ENCODE data around the gene SIAH3. TPM values are rescaled to one million over a fixed set of nuclear protein-coding genes. Genes with fewer than 3 reads are reported as not detected.

The SIAH3 gene
- total and polyA plus RNA-seq, 4 donors = 0.09 to 0.13 TPM; not detected in 2

DNA sequence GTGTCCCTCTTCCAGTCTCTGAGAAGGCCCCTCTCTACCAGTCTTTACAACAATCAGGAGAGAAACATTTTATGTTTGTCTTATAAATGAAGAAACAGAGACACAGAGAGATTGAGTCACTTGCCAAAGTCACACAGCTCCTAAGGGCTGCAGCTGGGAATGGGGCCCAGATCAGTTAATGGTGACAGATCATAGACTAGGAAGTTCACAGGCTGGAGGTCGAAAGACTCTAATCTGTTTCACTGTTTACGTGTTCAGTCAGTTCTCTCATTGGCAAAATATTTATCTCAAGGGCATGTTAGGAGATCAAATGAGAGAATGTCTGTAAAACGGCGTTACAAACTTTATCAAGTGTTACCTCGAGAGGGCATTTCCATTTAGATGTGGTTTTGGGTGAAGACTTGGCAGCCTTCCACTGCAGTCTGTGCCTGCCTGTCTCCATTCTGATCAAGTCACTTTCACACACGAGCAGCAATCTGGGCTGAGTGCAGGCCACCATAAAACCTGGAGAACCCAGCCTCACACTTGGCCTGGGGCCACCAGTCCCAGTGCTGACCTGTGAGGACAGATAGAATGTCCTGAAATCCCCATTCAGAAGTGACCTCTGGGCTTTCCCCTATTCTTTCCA lies 65.1 kb downstream of the SIAH3 start:
- Histone ChIP-seq H3K27ac (ENCODE audit: low read depth in 1 of 2, low read length in 2 of 2) (no peak overlapping the region), H3K9me3 (ENCODE audit: control insufficient read depth, low read length) (no peaks in the 10 kb centered on the region), H3K36me3 (ENCODE audit: control insufficient read depth in 1 of 2, insufficient read depth in 2 of 2, low read length in 1 of 2) (no peaks in the 10 kb centered on the region), H3K4me1 (ENCODE audit: control insufficient read depth in 1 of 2, insufficient read depth in 2 of 2, low read length in 2 of 2) (no peaks in the 10 kb centered on the region), H3K27me3 (ENCODE audit: control insufficient read depth in 1 of 2, insufficient read depth in 2 of 2, low read length in 1 of 2) (no peaks in the 10 kb centered on the region), H3K4me3 (ENCODE audit: low read length in 2 of 2) (no peak overlapping the region)
- no peak for ATAC-seq (ENCODE audit: low FRiP score)
- no peak for DNase-seq
- 26 to 37% methylated on average over 6 of the region's 6 CpGs for WGBS, 2 donors
- intact Hi-C loops (cut with DNase I) = no loop called here

DNA sequence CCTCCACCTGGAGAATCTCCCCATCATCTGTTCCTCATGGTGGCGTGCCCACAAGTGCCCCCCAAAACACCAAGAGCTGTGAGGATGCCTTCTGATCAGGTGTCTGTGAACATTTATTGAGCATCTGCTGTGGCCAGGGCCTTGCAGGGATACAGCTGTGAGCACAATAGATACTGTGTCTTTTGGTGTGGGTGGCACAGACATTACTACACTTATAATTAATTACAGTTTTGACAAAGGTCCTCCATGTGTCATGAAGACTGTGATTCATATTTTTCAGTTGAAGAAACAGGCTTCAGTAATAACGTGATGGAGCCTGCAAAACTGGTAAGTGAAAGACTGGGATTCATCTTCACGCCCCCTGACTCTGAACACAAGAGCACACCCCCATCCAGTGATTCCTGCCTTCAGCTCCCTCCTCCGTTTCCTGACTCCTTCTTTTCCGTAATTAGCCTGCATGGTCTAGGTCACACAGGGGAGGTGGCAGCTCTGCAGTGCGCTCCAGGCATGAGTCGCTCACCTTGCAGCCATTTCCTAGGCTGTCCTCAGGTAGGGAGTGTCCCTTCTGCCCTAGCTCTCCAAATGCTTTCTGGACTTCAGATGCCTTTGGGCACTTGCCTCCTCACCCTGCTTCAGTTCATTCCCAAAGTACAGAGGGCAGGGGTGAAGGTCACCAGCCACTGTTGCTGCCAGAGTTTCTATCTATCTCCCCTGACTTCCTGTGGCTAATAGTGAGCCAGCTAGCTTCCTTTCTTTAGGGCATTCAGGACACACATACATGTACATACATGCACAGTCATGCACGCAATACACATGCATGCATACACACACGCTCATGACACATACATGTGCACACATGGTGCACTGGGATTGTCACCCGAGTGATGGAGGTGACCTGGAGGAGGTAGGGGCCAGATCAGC lies 66.5 kb downstream of the SIAH3 start:
- Histone ChIP-seq H3K27me3 (ENCODE audit: control insufficient read depth in 1 of 2, insufficient read depth in 2 of 2, low read length in 1 of 2) (no peaks in the 10 kb centered on the region), H3K27ac (ENCODE audit: low read depth in 1 of 2, low read length in 2 of 2) (no peak overlapping the region), H3K36me3 (ENCODE audit: control insufficient read depth in 1 of 2, insufficient read depth in 2 of 2, low read length in 1 of 2) (no peaks in the 10 kb centered on the region), H3K9me3 (ENCODE audit: control insufficient read depth, low read length) (no peaks in the 10 kb centered on the region), H3K4me3 (ENCODE audit: low read length in 2 of 2) (no peak overlapping the region), H3K4me1 (ENCODE audit: control insufficient read depth in 1 of 2, insufficient read depth in 2 of 2, low read length in 2 of 2) (no peaks in the 10 kb centered on the region)
- intact Hi-C loops (cut with DNase I) = no loop called here
- ATAC-seq (ENCODE audit: low FRiP score) (no peak), DNase-seq (no peak)
- WGBS, 2 donors = 74 to 77% methylated on average over 10 of the region's 10 CpGs

DNA sequence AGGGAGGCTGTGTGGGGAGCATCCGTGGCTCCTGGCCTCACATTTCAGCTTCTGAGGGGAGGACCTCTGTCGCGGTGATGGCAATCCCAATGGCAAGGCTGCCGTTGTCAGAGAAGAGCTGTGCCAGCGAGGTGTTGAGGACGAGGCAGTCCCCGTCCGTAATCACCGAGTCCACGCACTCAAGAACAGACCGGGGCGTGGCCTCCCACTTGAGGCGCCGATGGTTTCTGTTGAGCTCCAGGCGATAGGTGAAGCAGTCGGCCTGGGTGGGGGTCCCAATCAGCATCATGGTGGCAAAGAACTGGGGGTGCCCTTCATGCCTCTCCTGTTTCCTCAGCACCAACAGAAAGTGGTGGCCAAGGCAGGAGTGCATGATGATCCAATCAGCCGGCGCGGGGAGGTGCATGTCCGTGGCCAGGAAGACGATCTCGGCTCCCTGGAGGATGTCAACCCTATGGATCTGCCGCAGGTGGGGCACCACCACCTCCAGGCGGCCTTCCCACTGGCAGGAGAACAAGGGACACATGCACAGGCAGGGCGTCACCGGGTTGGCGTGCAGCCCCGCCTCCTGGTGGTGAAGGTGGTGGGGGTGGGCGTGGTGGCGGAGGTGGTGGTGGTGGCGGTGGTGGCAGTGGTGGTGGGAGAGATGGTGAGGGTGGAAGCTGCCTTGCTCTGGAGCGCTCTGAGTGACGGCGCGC lies 68.1 kb downstream of the SIAH3 start:
- Histone ChIP-seq H3K27ac (ENCODE audit: low read depth in 1 of 2, low read length in 2 of 2) (no peak overlapping the region), H3K4me3 (ENCODE audit: low read length in 2 of 2) (no peak overlapping the region), H3K4me1 (ENCODE audit: control insufficient read depth in 1 of 2, insufficient read depth in 2 of 2, low read length in 2 of 2) (no peaks in the 10 kb centered on the region), H3K9me3 (ENCODE audit: control insufficient read depth, low read length) (no peaks in the 10 kb centered on the region), H3K27me3 (ENCODE audit: control insufficient read depth in 1 of 2, insufficient read depth in 2 of 2, low read length in 1 of 2) (no peaks in the 10 kb centered on the region), H3K36me3 (ENCODE audit: control insufficient read depth in 1 of 2, insufficient read depth in 2 of 2, low read length in 1 of 2) (no peaks in the 10 kb centered on the region)
- WGBS, 2 donors = 97% methylated on average over 35 of the region's 35 CpGs
- ATAC-seq (ENCODE audit: low FRiP score) = no peak
- DNase-seq = no peak
- intact Hi-C loops (cut with DNase I) = no loop called here

DNA sequence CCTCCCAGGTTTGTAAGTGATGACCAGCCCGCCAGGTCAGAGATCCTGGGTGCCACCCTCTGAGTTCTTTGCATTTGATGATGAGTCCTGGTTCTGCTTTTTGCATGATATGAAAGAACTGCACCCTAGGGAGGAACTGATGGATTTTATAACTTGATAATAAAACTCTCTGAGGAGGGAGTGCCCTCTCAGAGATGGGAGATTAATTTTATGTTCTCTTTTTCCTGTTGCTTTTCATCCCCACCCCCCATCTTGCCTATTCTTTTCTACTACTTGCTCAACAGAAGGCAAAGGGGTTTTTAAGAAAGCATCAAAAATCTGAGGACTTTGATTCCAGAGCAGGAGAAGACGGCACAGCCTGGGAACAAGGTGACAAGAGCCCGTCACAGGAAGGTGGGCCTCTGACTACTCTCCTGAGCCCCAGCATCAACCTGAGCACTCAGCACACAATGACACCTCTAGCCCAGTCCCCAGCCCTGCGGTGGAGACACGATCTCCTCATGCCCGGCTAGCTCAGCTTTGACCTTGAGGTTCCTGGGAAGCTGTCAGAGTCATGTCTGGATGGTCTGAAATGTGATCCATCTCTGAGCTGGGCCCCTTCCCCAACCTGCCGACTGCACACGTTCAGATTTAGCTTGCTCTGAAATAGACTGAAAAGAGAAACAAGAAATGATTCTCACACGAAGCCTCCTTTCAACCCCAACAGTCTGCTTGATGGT lies 69.1 kb downstream of the SIAH3 start:
- Histone ChIP-seq H3K27me3 (ENCODE audit: control insufficient read depth in 1 of 2, insufficient read depth in 2 of 2, low read length in 1 of 2) (no peaks in the 10 kb centered on the region), H3K4me1 (ENCODE audit: control insufficient read depth in 1 of 2, insufficient read depth in 2 of 2, low read length in 2 of 2) (no peaks in the 10 kb centered on the region), H3K4me3 (ENCODE audit: low read length in 2 of 2) (no peak overlapping the region), H3K27ac (ENCODE audit: low read depth in 1 of 2, low read length in 2 of 2) (no peak overlapping the region), H3K9me3 (ENCODE audit: control insufficient read depth, low read length) (no peaks in the 10 kb centered on the region), H3K36me3 (ENCODE audit: control insufficient read depth in 1 of 2, insufficient read depth in 2 of 2, low read length in 1 of 2) (no peaks in the 10 kb centered on the region)
- no peak for ATAC-seq (ENCODE audit: low FRiP score)
- WGBS, 2 donors = 60 to 62% methylated on average over 9 of the region's 9 CpGs
- DNase-seq = no peak
- intact Hi-C loops (cut with DNase I) = no loop called here

DNA sequence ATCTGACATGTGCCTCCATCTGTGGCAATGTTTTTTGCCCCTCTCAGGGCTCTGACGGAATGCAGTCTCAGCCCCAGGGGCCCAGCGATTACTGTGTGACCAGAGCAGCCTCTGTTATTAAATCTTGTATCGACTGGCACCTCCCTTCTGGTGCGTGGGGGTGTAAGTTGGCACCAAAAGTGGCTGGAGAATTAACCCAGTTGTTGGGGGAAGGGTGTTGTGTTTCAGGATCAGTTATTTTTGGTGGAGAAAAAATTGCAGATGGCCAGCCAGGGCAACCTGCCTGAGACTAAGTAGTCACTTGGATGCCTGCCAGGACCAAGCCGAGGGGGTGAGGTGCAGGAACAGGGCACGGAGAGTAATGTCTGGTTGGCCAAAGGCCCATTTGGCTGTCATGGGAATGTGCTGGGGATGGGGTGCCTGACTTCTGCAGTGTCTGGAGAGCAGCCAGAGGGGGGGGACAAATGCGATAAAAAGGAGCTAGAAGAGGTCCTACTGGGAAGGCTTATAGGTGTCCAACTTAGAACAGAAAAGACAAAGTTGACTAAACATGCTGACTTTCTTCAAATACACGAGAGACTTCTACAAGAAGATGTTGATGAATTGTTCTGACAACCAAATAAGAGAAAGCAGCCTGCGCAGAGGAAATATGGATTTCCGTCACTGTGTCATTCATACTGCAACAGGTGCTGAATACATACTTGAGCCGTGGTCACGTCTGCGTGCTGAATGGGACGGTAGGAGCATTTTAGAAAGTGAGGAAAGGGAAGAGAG lies 69.8 kb downstream of the SIAH3 start:
- Histone ChIP-seq H3K36me3 (ENCODE audit: control insufficient read depth in 1 of 2, insufficient read depth in 2 of 2, low read length in 1 of 2) (no peaks in the 10 kb centered on the region), H3K27me3 (ENCODE audit: control insufficient read depth in 1 of 2, insufficient read depth in 2 of 2, low read length in 1 of 2) (no peaks in the 10 kb centered on the region), H3K27ac (ENCODE audit: low read depth in 1 of 2, low read length in 2 of 2) (no peak overlapping the region), H3K4me1 (ENCODE audit: control insufficient read depth in 1 of 2, insufficient read depth in 2 of 2, low read length in 2 of 2) (no peaks in the 10 kb centered on the region), H3K4me3 (ENCODE audit: low read length in 2 of 2) (no peak overlapping the region), H3K9me3 (ENCODE audit: control insufficient read depth, low read length) (no peaks in the 10 kb centered on the region)
- DNase-seq (peak in 1 of 2 donors; percentile 80), ATAC-seq (ENCODE audit: low FRiP score) (no peak)
- WGBS, 2 donors = 7 to 11% methylated on average over 14 of the region's 14 CpGs
- intact Hi-C loops (cut with DNase I) = no loop called here

DNA sequence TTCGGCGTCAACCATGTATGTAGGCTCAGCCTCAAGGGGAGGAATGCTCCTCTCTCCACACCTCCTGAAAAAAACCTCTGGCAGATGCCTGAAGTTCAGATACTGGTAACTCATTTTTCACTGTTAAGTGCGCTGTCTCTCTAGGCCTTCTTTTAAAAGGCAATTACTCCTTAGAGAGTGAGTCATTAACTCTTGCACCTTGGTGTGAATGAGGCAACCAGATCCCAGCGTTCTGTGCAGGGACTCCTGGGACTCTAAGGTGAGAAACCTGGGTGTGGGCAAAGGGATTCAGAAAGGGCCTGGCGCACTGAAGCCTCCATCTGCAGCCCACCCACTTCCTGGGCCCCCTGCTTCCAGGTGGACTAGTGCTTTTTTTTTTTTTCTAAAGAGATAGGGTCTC lies 71.7 kb downstream of the SIAH3 start:
- 88 to 91% methylated on average over 5 of the region's 5 CpGs for WGBS, 2 donors
- ATAC-seq (ENCODE audit: low FRiP score) = no peak
- H3K4me3 ChIP-seq (ENCODE audit: low read length in 2 of 2) = no peak overlapping the region
- no peaks in the 10 kb centered on the region for H3K27me3 ChIP-seq (ENCODE audit: control insufficient read depth in 1 of 2, insufficient read depth in 2 of 2, low read length in 1 of 2)
- intact Hi-C loops (cut with DNase I) = no loop called here
- DNase-seq = no peak
- no peaks in the 10 kb centered on the region for H3K36me3 ChIP-seq (ENCODE audit: control insufficient read depth in 1 of 2, insufficient read depth in 2 of 2, low read length in 1 of 2)
- no peaks in the 10 kb centered on the region for H3K4me1 ChIP-seq (ENCODE audit: control insufficient read depth in 1 of 2, insufficient read depth in 2 of 2, low read length in 2 of 2)
- H3K27ac ChIP-seq (ENCODE audit: low read depth in 1 of 2, low read length in 2 of 2) = no peak overlapping the region
- no peaks in the 10 kb centered on the region for H3K9me3 ChIP-seq (ENCODE audit: control insufficient read depth, low read length)

DNA sequence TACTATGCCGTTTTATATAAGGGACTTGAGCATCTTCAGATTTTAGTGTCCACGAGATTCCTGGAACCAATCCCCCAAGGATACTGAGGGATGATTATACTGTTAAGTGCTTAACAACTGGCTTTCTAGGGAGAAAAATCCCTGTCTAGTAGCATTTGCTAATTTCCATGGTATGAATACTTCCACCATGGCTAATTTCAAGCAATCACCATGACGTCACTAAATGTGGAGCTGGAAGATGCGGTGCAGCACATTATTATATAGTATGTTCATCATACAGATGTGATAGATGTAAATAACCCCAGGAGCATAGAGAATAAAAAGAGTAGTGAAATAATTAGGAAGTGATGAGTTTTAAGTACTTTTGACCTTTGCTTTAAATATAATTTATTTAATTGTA lies 72.7 kb downstream of the SIAH3 start:
- Histone ChIP-seq H3K27ac (ENCODE audit: low read depth in 1 of 2, low read length in 2 of 2) (no peak overlapping the region), H3K9me3 (ENCODE audit: control insufficient read depth, low read length) (no peaks in the 10 kb centered on the region), H3K4me3 (ENCODE audit: low read length in 2 of 2) (no peak overlapping the region), H3K36me3 (ENCODE audit: control insufficient read depth in 1 of 2, insufficient read depth in 2 of 2, low read length in 1 of 2) (no peaks in the 10 kb centered on the region), H3K4me1 (ENCODE audit: control insufficient read depth in 1 of 2, insufficient read depth in 2 of 2, low read length in 2 of 2) (no peaks in the 10 kb centered on the region), H3K27me3 (ENCODE audit: control insufficient read depth in 1 of 2, insufficient read depth in 2 of 2, low read length in 1 of 2) (no peaks in the 10 kb centered on the region)
- DNase-seq (no peak), ATAC-seq (ENCODE audit: low FRiP score) (no peak)
- intact Hi-C loops (cut with DNase I) = no loop called here
- 84 to 89% methylated on average over 4 of the region's 4 CpGs for WGBS, 2 donors

DNA sequence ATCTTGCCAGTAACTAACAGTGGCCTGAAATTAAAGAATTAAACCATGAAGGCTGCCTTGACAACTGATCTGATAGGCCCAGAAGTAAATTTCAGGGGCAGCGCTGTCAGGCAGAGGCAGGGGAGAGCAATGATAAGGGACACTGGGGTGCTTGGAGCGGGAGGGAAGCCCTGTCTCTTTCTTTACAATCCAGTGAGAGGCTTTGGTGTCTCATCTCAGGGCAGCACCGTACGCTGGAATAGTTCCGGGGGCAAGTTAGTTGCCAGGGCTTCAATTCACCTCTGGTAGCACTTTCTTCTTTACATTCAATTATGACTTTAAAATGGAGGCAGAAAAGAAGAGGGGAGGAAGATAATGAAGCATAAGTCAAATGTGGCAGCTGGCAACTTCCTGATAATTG lies 74.8 kb downstream of the SIAH3 start:
- ATAC-seq (ENCODE audit: low FRiP score) (no peak), DNase-seq (no peak)
- WGBS, 2 donors = 84 to 89% methylated on average over 5 of the region's 5 CpGs
- H3K36me3 ChIP-seq (ENCODE audit: control insufficient read depth in 1 of 2, insufficient read depth in 2 of 2, low read length in 1 of 2) = no peaks in the 10 kb centered on the region
- H3K27ac ChIP-seq (ENCODE audit: low read depth in 1 of 2, low read length in 2 of 2) = no peak overlapping the region
- no peak overlapping the region for H3K4me3 ChIP-seq (ENCODE audit: low read length in 2 of 2)
- intact Hi-C loops (cut with DNase I) = no loop called here
- no peaks in the 10 kb centered on the region for H3K4me1 ChIP-seq (ENCODE audit: control insufficient read depth in 1 of 2, insufficient read depth in 2 of 2, low read length in 2 of 2)
- no peaks in the 10 kb centered on the region for H3K9me3 ChIP-seq (ENCODE audit: control insufficient read depth, low read length)
- H3K27me3 ChIP-seq (ENCODE audit: control insufficient read depth in 1 of 2, insufficient read depth in 2 of 2, low read length in 1 of 2) = no peaks in the 10 kb centered on the region

All from aorta (tissue), 5 donors.